Measurements from ENCODE around the gene TMEFF2. TPM values are rescaled to one million over a fixed set of nuclear protein-coding genes. Genes with fewer than 3 reads are reported as not detected.

TMEFF2 gene
- total RNA-seq (2014; rRNA removed; shearing (Covaris generic)), result 0.12 TPM in 1 of 2 replicates, not detected in the other

GRCh38 chr2:192194866-192195547 is at the start of gene TMEFF2:
Gene TMEFF2, minus strand, starts transcription at chr2:192194933. Its CDS starts 409 bp downstream, at chr2:192194524.
- DNase-seq (ENCODE audit: low read depth), result peak; percentile 90

- no peak for DNase-seq (ENCODE audit: low read depth)
Measured at GRCh38 chr2:192243488-192243887, 48.8 kb upstream of the TMEFF2 start.

GRCh38 chr2:192236136-192236535 is 41.4 kb upstream of the TMEFF2 start:
- DNase-seq (ENCODE audit: low read depth), result peak; percentile 3

GRCh38 chr2:192230889-192231453 is 36.2 kb upstream of the TMEFF2 start:
- no peak for DNase-seq (ENCODE audit: low read depth)

GRCh38 chr2:192228685-192229084 is 34.0 kb upstream of the TMEFF2 start:
- DNase-seq (ENCODE audit: low read depth), result no peak

GRCh38 chr2:192218970-192219369 is 24.2 kb upstream of the TMEFF2 start:
- no peak for DNase-seq (ENCODE audit: low read depth)

GRCh38 chr2:192218377-192218776 is 23.6 kb upstream of the TMEFF2 start:
- no peak for DNase-seq (ENCODE audit: low read depth)

GRCh38 chr2:192216336-192216735 is 21.6 kb upstream of the TMEFF2 start:
- DNase-seq (ENCODE audit: low read depth), result no peak

GRCh38 chr2:192215096-192215877 is 20.6 kb upstream of the TMEFF2 start:
- DNase-seq (ENCODE audit: low read depth), result no peak

GRCh38 chr2:192208848-192209247 is 14.1 kb upstream of the TMEFF2 start:
- DNase-seq (ENCODE audit: low read depth), result no peak

- DNase-seq (ENCODE audit: low read depth), result no peak
Measured at GRCh38 chr2:192206399-192206798, 11.7 kb upstream of the TMEFF2 start.

GRCh38 chr2:192203876-192204275 is 9.1 kb upstream of the TMEFF2 start:
- no peak for DNase-seq (ENCODE audit: low read depth)

GRCh38 chr2:192202373-192202772 is 7.6 kb upstream of the TMEFF2 start:
- DNase-seq (ENCODE audit: low read depth), result no peak

- DNase-seq (ENCODE audit: low read depth), result no peak
Measured at GRCh38 chr2:192201116-192201515, 6.4 kb upstream of the TMEFF2 start.

GRCh38 chr2:192197357-192197756 is 2.6 kb upstream of the TMEFF2 start:
- DNase-seq (ENCODE audit: low read depth), result no peak

- no peak for DNase-seq (ENCODE audit: low read depth)
Measured at GRCh38 chr2:192196421-192197194, 1.9 kb upstream of the TMEFF2 start.

GRCh38 chr2:192195548-192196418 is 1.1 kb upstream of the TMEFF2 start:
- DNase-seq (ENCODE audit: low read depth), result peak; percentile 17

GRCh38 chr2:192194265-192194865 is 368 bp downstream of the TMEFF2 start:
- peak; percentile 15 for DNase-seq (ENCODE audit: low read depth)

GRCh38 chr2:192190474-192190873 is 4.3 kb downstream of the TMEFF2 start:
- DNase-seq (ENCODE audit: low read depth), result no peak

- no peak for DNase-seq (ENCODE audit: low read depth)
Measured at GRCh38 chr2:192186806-192187205, 7.9 kb downstream of the TMEFF2 start.

- DNase-seq (ENCODE audit: low read depth), result no peak
Measured at GRCh38 chr2:192184349-192184748, 10.4 kb downstream of the TMEFF2 start.

All from Daoy (cell line).